VCaP (cell line): ENCODE measurements around the gene STK25.

Experiments
- H3K27ac ChIP-seq: fragments of 450-650 bp; 2 replicates; pipeline ENCODE4 v1.5.1; 2017
- CTCF ChIP-seq: fragments of 450-650 bp; conservative IDR thresholded peaks from 2 replicates; pipeline ENCODE4 v1.5.1; 2017; ENCODE audit warnings: mild to moderate bottlenecking, moderate library complexity

Gene STK25

GRCh38 chr2:241522477-241522876, 14.1 kb upstream of the STK25 start:
- H3K27ac ChIP-seq, result no peak overlapping the region
- TF ChIP-seq CTCF, result no peak

DNA sequence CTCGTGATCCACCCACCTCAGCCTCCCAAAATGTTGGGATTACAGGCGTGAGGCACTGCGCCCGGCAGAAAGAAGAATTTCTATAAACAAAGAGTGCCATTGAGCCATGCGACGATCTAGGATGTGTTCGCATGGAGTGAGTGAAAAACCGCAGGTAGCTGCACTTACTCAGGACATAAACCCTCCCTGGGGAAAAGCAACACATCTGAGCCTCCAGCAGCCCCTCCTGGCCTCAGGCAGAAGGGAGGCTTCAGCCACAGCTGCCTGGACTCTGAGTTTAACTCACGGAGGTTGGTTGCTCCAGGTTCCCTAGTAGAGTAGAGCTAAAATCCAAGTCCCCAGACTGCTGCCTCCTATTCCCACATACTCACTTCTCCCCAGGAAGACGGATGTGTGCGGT, 11.3 kb upstream of the STK25 start:
- no peak for TF ChIP-seq CTCF
- no peak overlapping the region for H3K27ac ChIP-seq

- TF ChIP-seq CTCF, result no peak
- no peak overlapping the region for H3K27ac ChIP-seq
Measured at GRCh38 chr2:241517297-241517696, 8.9 kb upstream of the STK25 start.

DNA sequence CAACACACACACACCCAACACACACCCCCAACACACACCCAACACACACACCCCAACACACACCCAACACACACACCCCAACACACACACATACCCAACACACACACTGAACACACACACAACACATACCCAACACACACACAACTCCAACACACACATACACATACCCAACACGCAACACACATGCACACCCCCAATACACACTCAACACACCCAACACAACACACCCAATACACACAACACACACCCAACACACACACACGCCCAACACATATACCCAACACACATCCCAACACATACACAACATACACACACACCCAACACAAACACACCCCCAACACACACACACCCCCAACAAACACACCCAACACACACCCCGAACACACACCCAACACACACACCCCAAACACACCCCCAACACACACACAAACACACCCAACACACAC, 8.2 kb upstream of the STK25 start:
- TF ChIP-seq CTCF, result no peak
- H3K27ac ChIP-seq, result no peak overlapping the region

DNA sequence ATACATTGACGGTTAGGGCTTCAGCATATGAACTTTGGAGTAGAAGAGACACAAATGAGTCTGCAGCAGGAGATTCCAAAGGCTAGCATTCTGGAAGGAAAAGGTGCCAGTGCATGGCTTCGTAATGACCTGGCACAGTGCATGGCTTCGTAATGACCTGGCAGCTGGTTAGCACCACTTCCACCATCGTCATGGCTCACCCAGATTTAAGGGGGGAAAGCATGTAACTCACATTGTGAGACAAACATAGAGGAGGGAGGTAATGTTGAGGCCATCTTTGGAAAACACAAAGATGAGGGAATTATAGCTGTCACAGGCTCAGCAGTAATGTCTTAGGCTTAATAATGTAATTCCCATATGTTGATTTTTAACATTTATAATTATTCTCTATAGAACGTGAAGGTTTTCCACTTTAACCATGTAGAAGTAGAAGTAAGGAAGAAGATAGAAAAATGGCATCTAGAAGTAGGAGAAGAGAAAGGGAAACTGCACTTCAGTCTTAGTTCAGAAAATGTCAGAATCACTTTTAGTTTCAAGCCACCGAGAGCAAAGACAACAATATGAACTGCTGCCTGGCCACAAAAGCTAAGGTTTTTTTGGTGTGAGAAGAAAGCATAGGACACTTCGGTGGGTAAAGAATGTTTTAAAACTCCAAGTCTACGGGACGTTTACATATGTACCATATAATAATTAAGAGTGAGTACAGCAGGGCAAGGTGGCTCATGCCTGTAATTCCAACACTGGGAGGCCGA, 6.8 kb upstream of the STK25 start:
- no peak for TF ChIP-seq CTCF
- H3K27ac ChIP-seq, result no peak overlapping the region

DNA sequence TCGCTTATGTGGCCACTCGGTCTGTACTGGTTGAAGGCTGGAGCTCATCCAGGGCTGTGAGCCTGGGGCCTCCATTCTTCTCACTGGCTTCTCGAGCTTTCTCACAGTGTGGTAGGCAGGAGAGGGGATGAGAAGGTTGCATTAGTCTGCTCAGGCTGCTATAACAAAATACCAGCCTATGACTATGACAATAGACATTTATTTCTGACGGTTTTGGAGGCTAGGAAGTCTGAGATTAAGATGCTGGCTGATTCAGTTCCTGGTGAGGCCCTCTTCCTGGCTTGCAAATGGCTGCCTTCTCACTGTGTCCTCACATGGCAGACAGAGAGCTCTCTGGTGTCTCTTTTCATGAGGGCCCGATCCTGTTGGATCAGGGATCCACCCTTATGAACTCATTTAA, 6.2 kb upstream of the STK25 start:
- no peak overlapping the region for H3K27ac ChIP-seq
- no peak for TF ChIP-seq CTCF

DNA sequence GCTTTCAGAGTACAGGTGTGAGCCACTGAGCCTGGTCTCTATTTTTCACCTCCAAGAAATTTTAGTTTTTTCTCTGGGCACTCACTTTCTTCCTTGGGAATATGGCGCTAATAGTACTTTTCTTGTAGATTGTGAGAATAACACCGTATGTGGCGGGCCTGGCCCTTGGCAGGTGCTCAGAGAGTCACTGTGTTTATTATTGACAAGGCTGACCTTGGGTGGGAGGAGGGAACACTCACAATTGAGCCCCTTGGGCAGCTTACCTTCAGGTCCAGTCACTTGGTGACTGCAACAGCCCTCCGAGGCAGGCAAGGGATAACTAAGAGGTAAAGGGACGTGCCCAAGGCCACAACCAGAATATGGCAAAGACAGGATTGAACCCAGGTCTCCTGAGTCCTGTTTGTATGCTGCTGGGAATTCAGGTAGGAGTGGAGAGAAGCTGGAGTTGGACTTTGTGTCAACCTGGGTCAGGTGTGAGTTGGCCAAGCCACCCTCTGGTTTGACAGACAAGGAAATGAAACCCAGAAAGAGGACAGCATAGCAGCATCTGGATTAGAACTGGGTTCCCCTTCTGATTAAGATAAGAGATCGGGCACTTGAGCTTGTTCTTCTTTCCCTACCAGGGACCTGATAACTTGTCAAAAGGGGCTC, 2.8 kb upstream of the STK25 start:
- no peak overlapping the region for H3K27ac ChIP-seq
- no peak for TF ChIP-seq CTCF
